Stimulated activated CD8-positive, alpha-beta memory T cell treated with anti-CD3 and anti-CD28 coated beads, Interleukin-12 subunit alpha, Interleukin-12 subunit beta, amount 100 ng/mL, for 24 hours (primary cell): ENCODE results near the gene UBE2L3.
A peak's percentile ranks its signal among the peaks of the same experiment; 100 is the strongest.
"Not testable (repeated sequence)": the region's sequence is repeated elsewhere in the genome, so short reads cannot be mapped to it uniquely, and the experiment has no call there.

Source experiments
- DNase-seq: peaks from one replicate; pipeline ENCODE4 v3.0.0-alpha.2; 2020; ENCODE audit errors: extremely low read depth

UBE2L3 gene

GRCh38 chr22:21626073-21626734 lies 58.7 kb downstream of the UBE2L3 start:
- DNase-seq = no peak

DNA sequence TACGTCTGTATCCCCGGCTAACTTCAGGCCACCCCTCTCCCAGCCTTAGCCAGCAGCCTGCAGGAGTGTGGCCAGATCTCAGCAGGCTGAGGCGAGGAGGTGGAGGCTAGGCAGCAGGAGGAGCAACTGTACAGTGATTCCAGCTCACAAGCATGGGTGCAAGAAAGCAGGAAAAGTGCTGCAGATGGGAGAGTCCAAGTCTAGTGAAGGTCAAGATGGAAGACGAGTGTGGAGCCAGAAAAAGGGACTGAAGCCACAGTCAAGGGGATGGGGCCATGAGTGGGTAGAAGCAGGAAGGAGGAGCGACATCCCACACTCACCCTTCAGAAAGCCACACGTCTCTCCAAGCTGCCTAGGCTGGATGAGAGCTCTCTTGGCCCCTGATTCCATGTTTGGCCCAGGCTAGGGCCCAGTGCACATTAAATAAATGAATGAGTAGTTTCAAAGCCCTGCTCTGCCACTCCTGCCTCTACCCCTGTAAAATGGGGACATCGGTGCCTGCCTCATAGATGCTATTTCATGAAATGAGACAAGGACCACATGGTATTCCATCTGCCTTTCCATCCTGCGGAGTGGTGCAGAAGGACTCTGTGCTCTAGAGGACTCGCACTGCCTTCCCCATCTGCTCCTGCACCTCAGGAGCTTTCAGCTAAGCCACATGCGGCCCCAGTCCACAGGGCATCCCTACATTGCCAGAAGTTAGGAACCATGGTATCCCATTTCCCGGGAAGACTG lies 59.4 kb downstream of the UBE2L3 start:
- no peak for DNase-seq

GRCh38 chr22:21628386-21629254 lies 61.1 kb downstream of the UBE2L3 start:
- no peak for DNase-seq

DNA sequence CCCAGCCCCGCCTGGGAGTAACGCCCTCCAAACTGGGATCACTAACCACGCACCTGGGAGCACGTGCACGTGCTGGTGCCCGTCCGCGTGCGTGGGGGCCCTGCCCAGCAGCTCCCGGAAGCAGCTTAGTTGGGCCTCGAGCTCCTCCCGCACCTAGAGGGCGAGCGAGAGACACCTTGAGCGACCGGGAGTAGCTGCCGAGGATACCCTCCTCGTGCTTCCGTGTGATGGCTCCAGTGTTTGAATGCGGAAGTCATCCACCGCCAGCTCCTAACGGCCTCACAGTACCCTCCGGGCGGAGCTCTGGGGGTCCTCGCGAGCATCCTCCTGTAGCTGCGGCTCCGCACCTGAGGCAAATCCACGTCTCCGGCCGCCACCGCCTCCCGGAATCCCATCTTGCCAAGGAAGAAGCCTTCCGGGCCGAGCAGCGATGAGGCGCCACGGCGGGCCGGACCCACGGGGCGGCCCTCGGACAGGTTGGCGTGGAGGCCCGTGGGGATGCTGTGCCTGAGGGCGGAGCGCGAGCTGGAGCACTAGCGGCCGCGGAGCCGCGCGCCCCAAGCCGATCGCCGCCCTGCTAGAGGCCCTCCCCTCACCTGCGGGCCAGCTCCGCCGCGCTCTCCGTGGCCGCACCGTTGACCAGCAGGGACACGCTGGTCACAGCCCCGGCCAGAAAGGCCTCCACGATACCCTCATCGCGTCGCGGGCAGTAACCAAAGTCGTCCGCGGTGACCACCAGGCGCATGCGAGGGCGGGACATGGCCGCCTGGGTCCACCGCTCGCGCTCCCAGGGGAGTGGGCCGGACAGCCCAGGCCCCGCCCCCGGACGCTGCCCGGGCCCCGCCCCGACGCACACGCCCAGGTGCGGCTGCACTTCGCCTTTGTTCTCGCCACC lies 62.0 kb downstream of the UBE2L3 start, which contains the start of gene YDJC:
Gene YDJC (minus strand): TSS at position 768 of the 895 bp plus-strand sequence. CDS start 8 bp downstream, at position 760.
- peak; percentile 92 for DNase-seq

DNA sequence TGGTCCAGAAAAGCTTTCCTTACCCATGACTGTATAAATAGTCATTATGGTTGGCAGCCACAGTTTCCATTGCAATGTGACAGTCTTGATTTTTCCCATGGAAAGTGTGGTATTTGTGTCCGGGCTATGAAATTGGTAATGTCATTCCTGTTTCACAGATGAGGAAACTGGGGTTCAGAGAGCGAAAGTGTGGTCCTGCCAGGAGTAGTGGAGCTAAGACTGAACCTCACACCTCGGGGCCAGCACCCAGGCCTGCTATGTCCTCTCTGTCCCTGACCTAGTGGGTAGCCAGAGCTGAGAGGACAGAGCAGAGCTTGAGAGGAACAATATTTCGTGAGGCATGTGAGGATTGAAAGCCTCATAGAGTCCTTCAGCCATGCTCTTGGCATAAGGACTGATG lies 63.5 kb downstream of the UBE2L3 start:
- no peak for DNase-seq

- DNase-seq = no peak
Observed at GRCh38 chr22:21632237-21632895, 64.9 kb downstream of the UBE2L3 start, which contains the start of gene CCDC116. Gene CCDC116, plus strand, starts transcription at chr22:21632760. Its CDS starts 422 bp downstream, at chr22:21633182.

- no peak for DNase-seq
Observed at GRCh38 chr22:21632931-21633330, 65.4 kb downstream of the UBE2L3 start.

DNA sequence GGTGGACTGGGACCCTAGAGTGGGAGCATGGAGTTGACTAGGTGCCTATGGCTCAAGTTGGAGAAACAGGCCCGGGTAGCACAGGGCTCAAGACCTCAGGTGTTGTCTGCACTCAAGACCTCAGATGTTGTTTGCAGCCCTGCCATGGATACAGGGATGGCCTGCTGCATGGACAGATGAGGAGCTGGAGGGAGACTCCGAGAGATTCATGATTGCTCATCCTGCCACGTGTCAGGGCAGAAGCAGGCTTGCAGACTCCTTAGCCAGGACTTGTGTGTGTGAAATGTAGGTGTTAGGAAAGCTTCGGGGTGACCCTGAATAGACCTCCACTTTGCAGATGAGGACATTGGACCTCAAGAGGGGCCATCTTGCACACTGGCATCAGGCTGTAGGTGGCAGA lies 66.0 kb downstream of the UBE2L3 start:
- no peak for DNase-seq

GRCh38 chr22:21634081-21634480 lies 66.6 kb downstream of the UBE2L3 start:
- DNase-seq = no peak

DNA sequence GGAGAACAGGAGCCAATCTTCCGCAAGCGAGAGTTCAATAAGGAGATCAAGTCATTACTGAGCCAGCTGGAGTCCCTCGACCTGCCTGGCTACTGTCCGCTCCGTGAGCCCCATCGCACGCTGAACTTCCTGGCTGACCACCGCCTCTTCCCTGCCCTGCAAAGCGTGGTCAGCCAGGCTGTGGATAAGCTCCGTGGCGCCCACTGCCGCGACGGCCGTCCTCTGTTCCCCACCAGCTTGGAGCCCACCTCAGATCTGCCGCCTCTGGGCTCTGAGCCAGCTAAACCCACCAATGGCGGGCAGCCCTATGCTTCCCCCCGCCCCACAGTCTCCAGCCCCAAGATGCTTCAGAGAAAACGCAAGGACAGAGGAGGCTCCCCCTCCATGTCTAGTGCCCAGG lies 67.3 kb downstream of the UBE2L3 start:
- DNase-seq = no peak

DNA sequence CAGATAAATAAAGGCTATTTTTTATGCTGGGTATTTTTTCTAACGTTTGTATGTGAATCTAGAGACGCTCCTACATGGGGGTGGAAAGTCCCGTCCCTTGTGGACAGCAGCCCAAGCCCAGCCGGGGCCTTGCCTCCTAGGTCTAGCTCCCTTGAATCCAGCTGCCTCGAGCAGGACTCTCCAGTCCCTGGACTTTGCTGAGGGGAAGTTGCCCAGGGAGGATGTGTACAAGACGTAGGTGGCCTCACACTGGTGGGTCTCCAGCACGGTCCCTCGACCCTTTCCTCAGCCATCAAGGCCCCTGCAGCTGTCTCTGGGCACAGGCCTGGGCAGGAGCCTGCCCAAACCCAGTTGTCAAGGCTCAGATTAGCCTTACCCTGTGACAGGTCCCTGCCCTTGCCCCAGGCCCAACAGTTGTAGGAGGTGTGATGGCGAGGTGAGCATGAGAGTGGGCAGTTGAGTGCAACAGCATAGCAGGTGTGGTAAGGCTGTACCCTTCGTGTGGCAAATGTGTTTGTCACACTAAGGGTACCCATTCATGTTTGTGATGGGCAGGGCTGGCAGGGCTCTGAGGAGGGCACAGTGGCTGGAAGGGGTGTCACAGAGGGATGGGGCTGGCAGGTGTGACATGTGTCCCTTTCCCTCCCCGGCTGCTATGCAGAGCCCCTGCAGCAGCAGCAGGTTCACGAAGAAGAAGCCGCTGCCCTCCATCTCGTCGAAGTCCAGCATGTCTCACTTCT lies 68.4 kb downstream of the UBE2L3 start:
- no peak for DNase-seq

DNA sequence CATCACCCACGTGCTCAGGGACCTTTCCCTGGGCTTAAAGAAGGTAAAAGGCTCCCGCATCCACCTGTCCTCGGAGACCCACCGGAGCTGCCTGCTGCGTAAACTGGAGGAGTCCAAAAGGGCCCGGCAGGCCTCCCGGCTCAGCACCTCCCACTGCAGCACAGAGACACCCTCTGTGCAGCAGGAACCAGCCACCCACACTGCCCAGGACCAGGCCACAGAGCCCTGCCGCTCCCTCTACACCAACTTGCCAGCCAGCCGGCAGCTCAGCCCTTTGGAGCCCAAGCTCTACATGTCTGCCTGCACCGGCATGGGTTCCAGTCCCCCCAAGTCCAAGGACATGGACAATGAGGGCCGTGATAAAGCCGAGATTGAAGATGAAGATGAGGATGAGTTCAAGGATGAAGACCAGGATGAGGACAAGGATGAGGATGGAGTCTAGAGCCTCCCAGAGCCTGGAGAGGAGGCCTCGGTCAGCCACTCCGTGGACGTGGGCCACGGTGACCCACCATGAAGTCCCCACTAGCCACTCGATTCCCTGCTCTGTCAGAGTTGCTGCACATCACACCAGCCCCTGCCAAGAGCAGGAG lies 69.2 kb downstream of the UBE2L3 start:
- DNase-seq = no peak

GRCh38 chr22:21637450-21637849 lies 69.9 kb downstream of the UBE2L3 start:
- DNase-seq = not testable (repeated sequence)

- DNase-seq = no peak
Observed at GRCh38 chr22:21639359-21639758, 71.8 kb downstream of the UBE2L3 start.

GRCh38 chr22:21640810-21641209 lies 73.3 kb downstream of the UBE2L3 start:
- DNase-seq = no peak

- no peak for DNase-seq
Observed at GRCh38 chr22:21641417-21641788, 73.9 kb downstream of the UBE2L3 start.

DNA sequence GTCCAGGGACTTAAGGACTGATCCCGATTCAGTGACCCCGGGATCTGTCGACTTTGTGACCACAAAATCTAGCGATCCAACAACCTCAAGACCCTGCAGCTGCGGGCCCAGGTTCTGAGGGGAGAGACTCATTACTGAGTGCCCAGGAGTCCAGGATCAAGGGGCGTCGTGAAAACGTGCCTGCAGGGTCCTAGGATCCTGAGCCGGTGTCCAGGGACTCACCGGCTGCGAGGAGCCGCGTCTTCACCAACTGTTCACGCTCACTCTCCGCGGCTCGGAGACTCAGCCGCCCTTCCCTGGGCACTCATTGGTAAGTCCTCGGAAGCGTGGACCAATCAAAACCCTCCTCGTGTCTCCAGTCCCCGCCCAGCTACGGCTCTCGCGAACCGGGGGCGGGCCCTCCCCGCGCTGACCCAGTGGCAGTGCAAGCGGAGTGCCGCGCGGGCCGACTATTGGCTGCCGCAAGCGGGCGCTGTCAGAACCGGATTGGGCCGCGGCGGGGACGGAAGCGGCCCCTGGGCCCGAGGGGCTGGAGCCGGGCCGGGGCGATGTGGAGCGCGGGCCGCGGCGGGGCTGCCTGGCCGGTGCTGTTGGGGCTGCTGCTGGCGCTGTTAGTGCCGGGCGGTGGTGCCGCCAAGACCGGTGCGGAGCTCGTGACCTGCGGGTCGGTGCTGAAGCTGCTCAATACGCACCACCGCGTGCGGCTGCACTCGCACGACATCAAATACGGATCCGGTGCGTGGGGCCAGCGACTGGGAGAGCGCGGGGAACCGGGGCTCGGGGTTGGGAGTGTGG lies 74.5 kb downstream of the UBE2L3 start, which contains the start of gene SDF2L1:
Gene SDF2L1 (plus strand): TSS at position 514 of the 795 bp plus-strand sequence. CDS start 35 bp downstream, at position 549.
- peak; percentile 97 for DNase-seq

DNA sequence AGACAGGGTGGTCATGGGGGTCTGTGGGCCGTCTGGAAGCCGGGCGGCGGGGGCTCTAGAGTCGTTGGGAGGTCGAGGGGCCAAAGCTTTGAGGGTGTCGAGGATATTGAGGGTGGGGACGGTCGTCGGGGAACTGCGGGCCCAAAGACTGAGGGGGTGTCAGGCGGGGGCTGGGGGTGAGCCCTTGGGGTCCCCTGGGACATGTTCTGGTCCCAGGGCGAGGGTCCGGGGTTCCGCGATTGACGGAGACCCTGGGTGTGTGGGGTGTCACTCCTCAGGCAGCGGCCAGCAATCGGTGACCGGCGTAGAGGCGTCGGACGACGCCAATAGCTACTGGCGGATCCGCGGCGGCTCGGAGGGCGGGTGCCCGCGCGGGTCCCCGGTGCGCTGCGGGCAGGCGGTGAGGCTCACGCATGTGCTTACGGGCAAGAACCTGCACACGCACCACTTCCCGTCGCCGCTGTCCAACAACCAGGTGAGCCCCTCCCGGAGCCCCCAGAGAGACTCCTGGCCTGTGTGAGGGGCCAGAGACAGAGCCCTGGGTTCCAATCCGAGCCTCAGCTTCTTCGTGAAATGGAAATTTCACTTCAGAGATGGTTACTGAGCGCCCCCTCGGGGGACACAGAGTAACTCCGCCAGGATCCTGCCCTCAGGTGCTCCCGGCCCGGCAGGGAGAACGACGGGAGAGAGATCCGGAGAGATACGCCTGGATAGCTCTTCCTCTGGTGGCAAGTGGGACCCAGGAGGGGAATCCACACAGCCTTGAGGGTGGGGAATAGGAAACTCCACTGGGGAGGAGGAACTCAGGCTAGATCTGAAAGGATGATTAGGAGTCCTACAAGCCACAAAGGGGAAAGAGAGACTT lies 75.3 kb downstream of the UBE2L3 start:
- DNase-seq = no peak
